Stimulated activated CD4-positive, alpha-beta T cell treated with anti-CD3 and anti-CD28 coated beads, TNF-alpha, amount 100 ng/mL, for 24 hours (primary cell): ENCODE data around the gene COL5A1.
"Not testable (repeated sequence)": the region's sequence is repeated elsewhere in the genome, so short reads cannot be mapped to it uniquely, and the experiment has no call there.

Experiments used
- DNase-seq, 3 experiments: peaks; one replicate each; pipeline ENCODE4 v3.0.0-alpha.2; 2020; ENCODE audit warnings: low read depth in 3 of 3

The COL5A1 gene

DNA sequence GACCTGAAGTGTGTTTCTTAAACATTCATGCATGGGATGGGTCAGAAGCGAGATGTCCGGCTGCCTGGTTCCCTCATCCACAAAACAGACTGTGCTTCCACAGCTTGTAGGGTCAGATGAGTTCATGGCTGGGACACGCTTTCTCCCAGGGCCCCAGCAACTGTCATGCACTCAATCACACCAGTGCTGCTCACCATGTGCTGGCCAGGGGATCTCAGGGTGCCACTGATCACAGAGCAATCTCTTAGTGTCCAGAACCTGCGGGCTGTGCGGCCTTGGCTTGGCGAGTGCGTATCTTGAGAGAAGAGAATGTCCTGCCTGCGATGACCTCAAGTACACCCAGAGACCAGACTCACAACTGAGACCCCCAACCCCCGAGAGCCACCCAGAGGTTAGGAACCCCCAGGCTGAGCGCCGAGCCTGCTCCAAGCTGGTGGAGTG, 213.0 kb downstream of the COL5A1 start:
- DNase-seq, result no peak

DNA sequence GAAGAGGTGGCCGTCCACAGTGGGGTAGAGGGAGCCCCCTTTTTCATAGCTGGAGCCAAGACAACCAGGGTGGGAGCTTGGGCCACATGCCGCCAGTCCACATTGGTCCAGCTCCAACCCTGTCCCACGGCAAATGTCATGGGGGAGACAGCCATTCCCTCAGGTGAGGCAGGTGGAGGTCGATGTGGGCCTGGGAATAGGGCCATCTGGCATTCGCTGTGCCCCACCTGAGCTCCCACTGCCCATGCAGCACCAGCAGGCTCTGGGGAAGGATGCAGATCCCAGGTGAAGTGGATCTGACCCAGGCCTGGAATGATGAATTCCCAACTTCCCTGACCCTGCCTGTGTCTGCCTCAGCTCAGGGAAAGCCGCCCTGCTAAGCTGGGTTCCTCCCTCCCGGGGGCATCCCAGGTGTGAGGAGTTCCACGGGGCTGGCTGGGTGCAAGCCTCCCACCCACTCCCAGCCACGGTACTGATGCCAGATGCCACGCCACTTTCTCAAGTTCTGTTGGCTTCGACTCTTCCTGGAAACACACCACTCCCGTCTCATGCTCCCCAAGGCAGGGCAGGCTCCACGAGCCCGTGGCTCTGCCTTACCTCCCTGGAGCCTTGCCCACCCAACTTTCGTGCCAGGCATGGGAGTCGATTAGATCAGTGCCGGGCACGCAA, 213.8 kb downstream of the COL5A1 start:
- no peak for DNase-seq

DNA sequence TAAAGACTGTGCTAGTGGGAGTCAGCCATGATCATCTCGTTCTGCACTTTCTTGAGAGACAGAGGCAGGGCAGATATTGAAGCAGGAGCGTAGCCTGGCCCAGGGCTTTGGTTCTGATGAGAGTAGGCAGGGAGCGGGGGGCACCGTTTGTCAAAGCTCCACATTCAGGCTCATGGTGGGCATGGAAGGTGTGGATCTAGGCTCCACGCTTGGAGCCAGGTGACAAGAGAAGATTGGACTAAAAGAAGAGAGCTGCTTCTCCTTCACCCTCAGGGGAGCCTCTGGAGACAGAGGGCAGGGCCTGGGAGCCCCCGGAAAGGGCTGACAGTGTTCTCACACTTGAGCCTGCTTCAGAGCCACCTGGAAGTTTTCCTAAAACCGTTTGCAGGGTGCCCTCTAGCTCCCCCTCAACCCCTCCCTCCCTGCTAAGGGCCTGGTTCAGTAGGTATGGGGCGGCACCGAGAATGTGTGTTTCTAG, 214.3 kb downstream of the COL5A1 start:
- no peak for DNase-seq

DNA sequence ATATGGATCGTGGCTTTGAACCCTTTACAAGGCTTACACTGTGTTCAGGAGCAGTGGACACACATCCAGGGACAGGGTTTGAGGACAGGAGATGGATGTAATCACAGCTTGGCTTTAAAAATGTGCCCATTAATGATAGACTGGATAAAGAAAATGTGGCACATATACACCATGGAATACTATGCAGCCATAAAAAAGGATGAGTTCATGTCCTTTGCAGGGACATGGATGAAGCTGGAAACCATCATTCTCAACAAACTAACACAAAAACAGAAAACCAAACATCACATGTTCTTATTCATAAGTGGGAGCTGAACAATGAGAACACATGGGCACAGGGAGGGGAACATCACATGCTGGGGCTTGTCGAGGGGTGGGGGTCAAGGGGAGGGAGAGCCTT, 215.8 kb downstream of the COL5A1 start:
- DNase-seq, result not testable (repeated sequence)

DNA sequence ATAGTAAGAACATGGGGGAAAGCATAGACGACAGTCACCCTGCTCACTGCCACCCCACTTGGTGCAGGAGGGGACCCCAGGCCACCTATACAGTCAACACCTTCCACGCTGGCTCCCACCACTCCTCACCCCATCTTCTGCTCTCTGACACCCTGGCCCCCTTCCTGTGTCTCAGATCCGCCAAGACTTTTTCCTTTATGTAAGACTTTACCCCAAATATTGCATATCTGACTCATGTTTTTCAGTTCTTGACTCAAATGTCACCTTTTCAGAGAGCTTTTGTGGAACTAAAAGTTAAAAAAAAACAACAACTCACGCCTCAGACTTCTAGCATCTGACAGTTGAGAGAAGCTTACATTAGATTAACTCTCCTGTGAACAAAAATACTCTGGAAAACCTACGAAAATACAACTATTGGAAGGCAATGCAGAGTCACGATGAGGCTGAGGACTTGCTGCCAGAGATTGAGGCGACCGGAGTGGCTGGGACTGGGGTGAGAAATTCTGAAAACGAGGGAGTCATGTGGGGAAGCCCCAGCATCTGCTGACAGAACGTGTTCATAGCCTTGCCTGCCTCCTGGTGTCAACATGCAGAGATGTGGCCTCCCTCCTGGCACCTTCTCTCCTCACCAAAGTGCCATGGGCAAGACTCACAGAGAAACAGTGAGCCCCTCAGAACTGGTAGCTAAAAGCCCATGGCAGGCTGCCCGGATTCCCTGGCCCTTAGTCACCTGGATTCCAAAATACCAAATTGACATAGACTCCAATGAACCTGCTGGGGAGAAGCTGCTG, 216.6 kb downstream of the COL5A1 start:
- DNase-seq, result peak in 2 of 3 experiments; percentile 4 to 44

DNA sequence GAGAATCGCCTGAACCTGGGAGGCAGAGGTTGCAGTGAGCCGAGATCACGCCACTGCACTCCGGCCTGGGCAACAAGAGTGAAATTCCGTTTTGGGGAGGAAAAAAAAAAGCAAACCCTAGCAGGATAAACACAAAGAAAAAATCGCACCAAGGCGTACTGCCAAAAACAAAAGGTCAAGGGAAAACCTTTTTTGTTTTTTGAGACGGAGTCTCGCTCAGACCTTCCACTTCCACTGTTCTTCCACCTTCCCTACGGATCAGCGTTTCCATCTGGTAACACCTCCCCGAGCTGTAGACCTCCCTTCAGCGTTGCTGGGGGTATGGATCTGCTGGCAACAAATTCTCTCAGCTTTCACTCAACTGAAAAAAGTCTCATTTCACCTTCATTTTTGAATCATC, 218.9 kb downstream of the COL5A1 start:
- DNase-seq, result no peak

DNA sequence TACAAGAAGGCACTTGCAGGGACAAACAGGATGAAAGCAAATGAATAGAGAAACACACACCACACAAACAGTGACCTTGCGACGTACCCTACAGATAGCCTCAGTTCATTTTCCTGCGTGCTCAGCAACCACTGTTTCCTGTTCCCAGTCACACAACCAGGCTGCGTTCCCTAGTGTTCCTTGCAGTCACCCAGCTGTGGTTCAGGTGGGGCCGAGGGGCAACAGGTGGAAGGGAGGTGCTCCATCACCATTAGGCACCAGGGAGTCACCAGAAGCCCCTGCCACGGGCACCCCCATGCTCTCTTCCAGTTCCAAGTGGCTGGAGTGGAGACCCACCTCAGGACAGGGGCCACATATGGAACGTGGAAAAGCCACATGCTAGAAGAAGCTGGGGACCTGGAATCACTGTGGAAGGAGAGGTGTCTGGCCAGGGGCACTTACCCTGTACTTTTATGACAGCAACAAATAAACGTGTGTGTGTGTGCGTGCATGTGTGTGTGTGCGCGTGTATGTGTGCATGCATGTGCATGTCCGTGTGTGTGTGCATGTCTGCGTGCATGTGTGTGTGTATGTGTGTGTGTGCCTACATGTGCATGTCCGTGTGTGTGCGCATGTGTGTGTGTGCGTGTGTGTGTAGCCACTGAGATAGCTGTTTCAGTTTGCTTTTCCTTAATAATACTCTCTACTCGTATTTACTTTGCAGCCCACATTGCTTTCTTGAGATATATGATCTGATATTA, 220.2 kb downstream of the COL5A1 start:
- DNase-seq, result no peak

DNA sequence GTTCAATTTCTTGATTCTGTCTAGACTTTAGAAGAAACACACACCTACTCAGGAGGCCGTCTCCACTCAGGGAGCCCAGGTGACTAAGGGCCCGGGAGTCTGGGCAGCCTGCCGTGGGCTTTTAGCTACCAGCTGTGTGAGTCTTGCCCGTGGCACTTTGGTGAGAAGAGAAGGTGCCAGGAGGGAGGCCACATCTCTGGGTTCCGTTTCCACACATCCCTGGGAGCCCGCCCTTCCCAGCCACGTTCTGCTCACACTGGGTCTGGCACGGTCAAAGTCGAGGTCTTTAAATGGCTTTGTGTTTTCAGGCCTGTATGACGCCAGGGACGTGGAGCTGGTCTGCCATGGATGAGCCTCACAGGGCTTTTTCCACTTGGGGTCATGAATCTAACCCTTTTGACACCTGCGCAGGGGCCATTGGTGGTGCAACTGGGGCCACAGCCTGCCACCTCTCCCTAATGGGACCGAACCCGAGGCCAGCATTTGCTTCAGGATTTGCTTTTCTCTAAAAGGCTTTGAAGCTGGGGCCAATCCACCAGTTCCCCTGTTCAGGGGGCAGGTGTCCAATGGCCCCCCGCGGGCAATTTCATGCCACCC, 221.8 kb downstream of the COL5A1 start:
- DNase-seq, result no peak

DNA sequence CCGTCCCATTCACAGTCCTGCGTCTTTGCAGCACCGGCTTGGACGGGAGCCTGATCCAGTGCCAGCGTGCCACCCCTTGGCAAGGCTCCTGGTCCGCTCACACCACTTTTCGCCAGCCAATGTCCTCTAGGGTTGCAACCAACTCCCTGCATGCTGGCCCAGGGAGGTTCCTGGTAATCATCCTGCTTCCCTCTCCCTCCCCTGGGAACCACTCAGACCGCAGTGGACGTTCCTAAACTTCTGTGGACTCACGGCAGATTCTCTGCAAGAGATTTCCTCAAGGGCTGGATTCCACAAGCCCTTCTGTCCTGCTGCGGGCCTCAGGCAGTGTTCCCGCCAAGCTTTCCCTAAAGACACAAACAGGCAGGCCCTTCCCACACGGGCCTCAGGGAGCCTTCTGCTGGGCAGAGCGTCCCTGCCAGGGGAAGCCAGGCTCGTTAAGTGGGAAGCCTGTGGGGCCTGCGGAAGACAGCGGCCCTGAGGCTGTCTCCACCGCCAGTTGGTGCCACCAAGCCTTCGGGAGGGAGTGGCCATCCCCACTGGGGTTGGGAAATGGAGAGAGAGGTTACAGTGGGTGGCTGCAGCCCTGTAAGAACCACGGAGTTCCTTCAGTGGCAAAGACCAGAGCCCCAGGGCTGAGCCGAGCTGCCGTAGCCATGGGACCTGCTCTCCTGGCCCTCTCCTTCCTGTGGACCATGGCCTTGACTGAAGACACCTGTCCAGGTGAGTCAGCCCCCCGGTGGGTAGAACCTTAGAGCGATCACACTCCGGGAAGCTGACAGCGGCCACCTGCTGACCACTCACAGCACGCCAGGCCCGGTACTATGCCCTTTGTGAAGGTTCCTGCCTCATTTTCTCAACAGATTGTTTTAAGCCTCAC, 222.6 kb downstream of the COL5A1 start:
- no peak for DNase-seq

DNA sequence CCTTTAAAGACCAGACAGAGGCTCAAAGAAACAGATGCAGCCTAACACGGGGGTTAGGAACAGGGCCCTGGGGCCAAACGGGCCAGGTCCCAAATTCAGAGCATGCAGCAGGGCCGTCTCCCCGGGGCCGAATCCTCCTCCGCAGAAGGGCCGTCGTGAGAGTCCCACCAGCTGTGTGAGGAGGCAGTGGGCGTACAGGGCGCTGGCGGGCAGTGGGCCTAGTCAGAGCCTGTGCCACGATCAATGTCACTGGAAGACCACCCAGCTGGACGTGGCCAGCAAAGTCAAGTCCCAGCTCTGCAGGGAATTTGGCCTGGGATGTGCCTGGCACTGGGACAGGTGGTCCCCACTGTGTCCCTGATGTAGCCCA, 223.2 kb downstream of the COL5A1 start:
- no peak for DNase-seq

DNA sequence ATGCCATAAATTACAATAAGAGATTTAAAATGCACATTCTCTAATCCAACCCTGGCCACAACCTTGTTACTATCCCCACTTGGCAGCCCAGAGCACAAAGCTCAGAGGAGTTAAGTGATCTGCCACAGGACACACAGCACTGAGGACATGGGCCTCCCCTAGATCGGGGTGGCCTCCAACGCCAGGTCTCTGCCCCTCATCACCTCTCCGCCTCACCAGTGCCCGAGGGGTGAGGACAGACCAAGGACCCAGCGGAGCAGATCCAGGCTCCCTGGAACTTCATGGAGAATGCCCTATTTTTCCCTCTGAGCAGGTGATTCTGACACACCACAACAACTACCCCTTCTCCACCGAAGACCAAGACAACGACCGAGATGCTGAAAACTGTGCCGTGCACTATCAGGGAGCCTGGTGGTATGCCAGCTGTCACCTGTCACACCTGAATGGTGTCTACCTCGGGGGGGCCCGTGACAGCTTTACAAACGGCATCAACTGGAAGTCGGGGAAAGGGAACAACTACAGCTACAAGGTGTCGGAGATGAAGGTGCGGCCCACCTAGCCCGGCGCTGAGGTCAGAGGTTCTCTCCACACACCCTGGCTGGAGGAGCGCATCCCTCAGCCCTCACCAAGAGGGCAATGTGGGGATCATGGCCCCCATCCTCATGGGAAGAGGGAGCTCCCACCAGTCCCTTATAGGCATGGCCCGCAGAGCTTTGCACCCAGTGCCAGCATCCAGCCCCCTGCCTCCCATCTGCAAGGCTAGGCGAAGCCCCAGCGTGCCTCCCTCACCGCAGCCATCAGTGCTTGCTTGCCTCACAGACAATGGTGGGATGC, 226.5 kb downstream of the COL5A1 start:
- no peak for DNase-seq

DNA sequence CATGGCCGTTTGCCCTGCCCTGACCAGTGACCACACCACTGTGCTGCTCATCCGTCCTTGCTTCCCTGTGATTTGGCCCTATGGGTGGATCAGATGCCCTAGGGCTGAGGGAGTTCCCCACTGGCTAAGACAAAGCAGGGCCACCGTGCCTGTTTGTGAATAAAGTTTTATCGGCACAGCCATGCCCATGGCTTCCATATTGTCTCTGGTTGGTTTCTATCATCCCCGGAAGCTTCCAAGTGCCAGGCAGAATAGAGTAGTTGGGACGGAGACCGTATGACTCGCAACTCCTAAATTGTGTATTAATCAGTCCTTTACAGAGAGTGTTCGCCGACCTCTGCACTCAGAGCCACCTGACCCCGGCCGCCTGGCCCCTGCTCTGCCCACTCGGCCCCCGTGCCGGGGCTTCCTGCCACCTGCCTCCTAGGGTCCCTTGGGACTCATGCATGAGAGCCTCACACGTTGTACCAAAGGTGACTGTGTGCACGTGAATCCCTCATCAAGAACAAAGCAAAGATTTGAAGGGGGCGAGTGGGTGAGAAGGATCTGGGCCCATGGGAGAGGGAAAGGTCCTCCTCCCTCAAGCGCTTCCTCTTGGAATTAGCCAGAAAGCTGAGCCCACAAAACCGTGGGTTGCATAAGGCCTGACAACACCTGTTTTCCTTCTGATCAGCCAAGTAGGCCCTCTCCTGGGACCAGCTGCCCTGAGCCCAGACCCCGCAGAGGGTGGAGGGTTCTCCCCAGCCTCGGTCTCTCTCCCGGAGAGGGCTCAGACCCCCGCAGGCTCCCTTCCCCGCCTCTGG, 227.3 kb downstream of the COL5A1 start:
- DNase-seq, result no peak

DNA sequence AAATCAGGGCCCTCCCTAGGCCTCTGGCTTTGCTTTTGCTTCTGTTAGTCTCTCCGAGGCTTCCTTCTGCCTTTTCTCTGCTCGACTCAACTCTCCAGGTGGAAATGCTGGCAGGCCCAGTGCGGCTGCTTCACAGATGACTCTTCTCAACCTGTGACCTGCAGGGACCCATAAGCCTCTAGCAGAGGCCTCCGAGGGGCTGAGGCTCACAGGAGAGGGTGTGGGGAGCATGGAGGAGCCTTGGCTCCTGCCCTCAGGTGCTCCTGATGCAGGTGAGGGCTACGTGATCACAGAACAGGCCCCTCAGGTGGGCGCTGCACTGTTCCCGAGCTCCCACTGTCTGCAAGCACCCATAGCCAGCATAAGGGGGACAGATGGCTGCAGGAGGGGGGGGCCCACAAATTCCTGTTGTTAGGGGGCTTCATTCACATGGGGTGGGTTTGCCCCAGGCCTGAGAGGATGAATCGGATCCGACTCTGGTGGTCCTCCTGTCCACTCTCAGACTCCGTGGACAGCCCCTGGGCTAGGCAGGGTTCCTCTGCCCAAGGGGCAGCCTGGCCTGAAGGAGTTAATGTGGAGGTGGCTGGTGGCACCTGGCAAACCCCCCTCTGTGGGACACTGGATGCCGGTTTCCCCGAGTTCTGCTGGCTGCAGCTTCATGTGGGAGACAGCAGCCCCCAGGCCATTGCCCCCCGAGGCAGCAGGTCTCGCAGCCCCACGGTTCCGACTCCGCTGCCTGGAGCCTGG, 228.1 kb downstream of the COL5A1 start:
- DNase-seq, result no peak

DNA sequence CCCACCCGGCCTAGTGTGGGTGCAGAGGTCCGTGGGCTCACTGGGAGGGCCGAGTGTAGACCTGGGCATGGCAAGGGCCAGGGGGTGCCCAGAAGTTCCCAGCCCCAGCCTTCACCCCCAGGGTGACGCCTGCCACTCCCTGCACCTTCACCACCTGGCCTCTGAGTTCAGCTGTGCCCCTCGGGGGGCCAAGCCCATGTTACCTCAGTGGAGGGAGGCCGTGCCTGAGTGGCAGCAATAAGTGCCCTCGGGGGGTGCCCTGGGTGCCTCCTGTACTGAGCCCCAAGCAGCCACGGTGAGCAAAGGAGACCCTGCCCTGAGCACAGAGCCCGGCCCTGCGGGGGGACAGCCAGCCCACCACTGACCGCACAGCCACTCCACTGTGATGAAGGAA, 228.7 kb downstream of the COL5A1 start:
- DNase-seq, result no peak

DNA sequence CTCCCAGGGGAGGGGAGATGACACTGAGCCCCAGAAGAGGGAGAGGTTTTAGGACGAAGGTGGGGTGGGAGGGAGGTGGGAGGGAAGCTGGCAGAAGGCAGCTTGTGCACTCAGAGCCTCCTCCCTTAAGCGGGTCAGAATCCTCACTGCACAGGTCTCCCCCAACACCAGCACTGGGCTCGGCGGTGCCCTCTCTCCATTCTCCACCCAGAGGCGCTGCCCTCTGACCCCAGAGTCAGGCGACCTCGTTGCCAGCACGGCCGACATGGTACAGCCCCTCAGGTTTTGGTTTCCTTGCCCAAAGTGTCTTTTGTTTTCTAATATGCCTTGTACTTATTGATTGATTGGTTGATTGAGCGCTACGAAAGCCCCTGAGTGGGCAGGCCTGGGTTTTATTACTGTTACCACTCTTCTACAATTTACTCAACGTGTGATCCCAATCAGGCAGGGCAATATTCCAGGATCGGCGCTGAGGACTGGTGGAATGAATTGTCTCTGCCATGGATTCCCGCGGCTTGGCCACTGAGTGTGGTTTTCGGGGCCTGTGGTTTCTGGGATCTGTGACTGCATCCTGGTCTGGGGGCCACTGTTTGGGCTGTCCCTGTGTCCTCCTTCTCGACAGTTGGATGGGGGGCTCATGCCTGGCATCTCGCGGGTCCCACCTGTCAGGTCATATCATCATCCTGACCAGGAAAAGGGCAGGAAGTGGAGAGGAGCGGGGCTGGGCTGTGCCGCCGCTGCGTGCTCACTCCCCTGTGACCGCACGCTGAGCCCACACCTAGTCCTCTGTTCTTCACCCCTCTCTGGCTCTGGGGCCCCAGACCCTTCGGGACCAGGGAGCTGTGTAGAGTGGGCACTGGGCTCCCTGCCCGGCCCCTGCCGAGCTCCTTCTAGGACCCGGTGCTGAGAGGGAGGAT, 229.4 kb downstream of the COL5A1 start:
- no peak for DNase-seq

DNA sequence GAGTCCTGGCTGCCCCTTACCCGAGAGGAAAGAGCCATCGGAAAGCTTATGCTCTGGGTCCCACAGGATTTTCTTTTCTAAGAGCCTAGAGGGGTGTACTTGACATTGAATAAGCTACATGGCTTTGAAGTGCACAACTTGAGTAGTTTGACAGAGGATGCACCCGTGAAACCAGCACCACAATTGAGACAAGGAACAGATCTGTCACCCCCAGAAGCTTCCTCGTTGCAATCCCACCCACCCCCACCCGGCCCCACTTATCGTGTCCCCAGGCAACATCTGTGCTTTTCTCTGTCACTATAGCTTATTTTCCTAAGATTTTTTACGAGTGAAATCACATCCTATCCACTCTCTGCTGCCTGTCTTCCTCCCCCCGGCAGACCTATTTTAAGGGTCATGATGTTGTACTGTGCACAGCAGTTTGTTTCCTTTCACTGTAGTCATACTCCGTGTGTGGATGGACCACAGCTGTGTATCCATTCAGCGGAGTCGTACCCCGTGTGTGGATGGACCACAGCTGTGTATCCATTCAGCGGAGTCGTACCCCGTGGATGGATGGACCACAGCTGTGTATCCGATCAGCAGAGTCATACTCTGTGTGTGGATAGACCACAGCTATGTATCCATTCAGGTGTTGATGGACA, 230.2 kb downstream of the COL5A1 start:
- no peak for DNase-seq
